HG02588 (cell line): ENCODE measurements around the gene RELN.
"Not testable (repeated sequence)": the region's sequence is repeated elsewhere in the genome, so short reads cannot be mapped to it uniquely, and the experiment has no call there.

Experiments
- ATAC-seq: cut with Tn5 transposase; IDR thresholded peaks from one replicate; pipeline ENCODE4 v1.9.1; 2021; ENCODE audit warnings: mild to moderate bottlenecking, moderate library complexity; ENCODE audit not compliant: unreplicated experiment

RELN gene

GRCh38 chr7:103989200-103989784, at the start of gene RELN:
Gene RELN, minus strand, starts transcription at chr7:103989658. Its CDS starts 302 bp downstream, at chr7:103989356.
- ATAC-seq, result no peak

GRCh38 chr7:104038136-104038535, 48.7 kb upstream of the RELN start:
- ATAC-seq, result no peak

- ATAC-seq, result not testable (repeated sequence)
These were observed 47.4 kb upstream of the RELN start for GRCh38 chr7:104036889-104037288.

GRCh38 chr7:104035351-104035750, 45.9 kb upstream of the RELN start:
- ATAC-seq, result no peak

- no peak for ATAC-seq
These were observed 45.2 kb upstream of the RELN start for GRCh38 chr7:104034679-104035078.

- no peak for ATAC-seq
These were observed 44.4 kb upstream of the RELN start for GRCh38 chr7:104033837-104034236.

- ATAC-seq, result no peak
These were observed 43.0 kb upstream of the RELN start for GRCh38 chr7:104032486-104032885.

GRCh38 chr7:104029765-104030164, 40.3 kb upstream of the RELN start:
- ATAC-seq, result no peak

- ATAC-seq, result no peak
These were observed 35.2 kb upstream of the RELN start for GRCh38 chr7:104024632-104025031.

- ATAC-seq, result no peak
These were observed 33.6 kb upstream of the RELN start for GRCh38 chr7:104023100-104023499.

GRCh38 chr7:104018425-104018824, 29.0 kb upstream of the RELN start:
- no peak for ATAC-seq

GRCh38 chr7:104017001-104017400, 27.5 kb upstream of the RELN start:
- ATAC-seq, result no peak

- ATAC-seq, result no peak
These were observed 23.4 kb upstream of the RELN start for GRCh38 chr7:104012835-104013234.

- no peak for ATAC-seq
These were observed 22.4 kb upstream of the RELN start for GRCh38 chr7:104011829-104012228.

- no peak for ATAC-seq
These were observed 20.8 kb upstream of the RELN start for GRCh38 chr7:104010052-104010909.

GRCh38 chr7:104008107-104008506, 18.6 kb upstream of the RELN start:
- no peak for ATAC-seq

- ATAC-seq, result no peak
These were observed 18.2 kb upstream of the RELN start for GRCh38 chr7:104007614-104008013.

- no peak for ATAC-seq
These were observed 15.7 kb upstream of the RELN start for GRCh38 chr7:104005197-104005596.

- ATAC-seq, result no peak
These were observed 7.2 kb upstream of the RELN start for GRCh38 chr7:103996639-103997038.

GRCh38 chr7:103996017-103996551, 6.6 kb upstream of the RELN start:
- ATAC-seq, result no peak

- ATAC-seq, result no peak
These were observed 6.1 kb upstream of the RELN start for GRCh38 chr7:103995554-103995953.

GRCh38 chr7:103993551-103993950, 4.1 kb upstream of the RELN start:
- ATAC-seq, result no peak
